ENCODE measurements around the gene TSSK2.
"Not testable (repeated sequence)": the region's sequence is repeated elsewhere in the genome, so short reads cannot be mapped to it uniquely, and the experiment has no call there.

DNA sequence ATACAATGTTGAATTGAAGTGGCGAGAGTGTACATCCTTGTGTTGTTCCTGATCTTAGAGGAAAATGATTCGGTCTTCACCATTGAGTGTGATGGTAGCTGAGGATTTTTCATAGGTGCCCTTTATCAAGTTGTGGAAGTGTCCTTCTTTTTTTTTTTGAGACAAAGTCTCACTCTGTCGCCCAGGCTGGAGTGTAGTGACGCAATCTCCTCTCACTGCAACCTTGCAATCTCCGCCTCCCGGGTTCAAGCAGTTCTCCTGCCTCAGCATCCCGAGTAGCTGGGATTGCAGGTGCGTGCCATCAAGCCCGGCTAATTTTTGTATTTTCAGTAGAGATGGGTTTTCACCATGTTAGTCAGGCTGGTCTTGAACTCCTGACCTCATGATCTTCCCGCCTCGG is 27.5 kb downstream of the TSSK2 start:
- not testable (repeated sequence) for TF ChIP-seq POLR2A, CTCF (IDR thresholded peaks at IDR 0.05)
